Activated CD8-positive, alpha-beta memory T cell treated with anti-CD3 and anti-CD28 coated beads, Interleukin-2, amount 10 ng/mL, durations not matched to agents 7 days and 5 days (primary cell): ENCODE data around the gene ERGIC2. TPM values are rescaled to one million over a fixed set of nuclear protein-coding genes. Genes with fewer than 3 reads are reported as not detected.
"Not testable (repeated sequence)": the region's sequence is repeated elsewhere in the genome, so short reads cannot be mapped to it uniquely, and the experiment has no call there.

Source experiments
- ATAC-seq: fragments of 150-1000 bp; cut with Tn5 transposase; one replicate; pipeline ENCODE4 v1.10.0; 2021; ENCODE audit warnings: moderate library complexity
- CTCF ChIA-PET: fragments of 350-600 bp; sonication (Branson Sonifier 250); formaldehyde crosslinking; loops from one replicate; lab custom pipeline; 2021; ENCODE audit warnings: antibody characterized with exemption; lab: Charles Lee
- DNase-seq: peaks from one replicate; pipeline ENCODE4 v3.0.0-alpha.2; 2020
- H3K27ac Mint-ChIP-seq: one replicate; pipeline ENCODE4 v1.8.0; 2021; ENCODE audit warnings: mild to moderate bottlenecking, mixed read lengths
- H3K27me3 Mint-ChIP-seq: one replicate; pipeline ENCODE4 v1.8.0; 2021; ENCODE audit warnings: mixed read lengths
- H3K36me3 Mint-ChIP-seq: one replicate; pipeline ENCODE4 v1.8.0; 2021; ENCODE audit warnings: mild to moderate bottlenecking, mixed read lengths
- H3K4me1 Mint-ChIP-seq: one replicate; pipeline ENCODE4 v1.8.0; 2021; ENCODE audit warnings: mixed read lengths
- H3K4me3 Mint-ChIP-seq: one replicate; pipeline ENCODE4 v1.8.0; 2021; ENCODE audit warnings: mild to moderate bottlenecking, moderate library complexity, mixed read lengths
- H3K9me3 Mint-ChIP-seq: one replicate; pipeline ENCODE4 v1.8.0; 2022; ENCODE audit warnings: low read depth, mixed read lengths
- total RNA-seq, 2 experiments: library from RNA; stranded (reverse); gene quantifications; one replicate each; pipeline ENCODE4 v1.2.3, GENCODE V29; 2021

Gene ERGIC2
- total RNA-seq, 2 experiments from 2014 or later, result 67.0 to 75.5 TPM

GRCh38 chr12:29398495-29398894 lies 17.5 kb upstream of the ERGIC2 start:
- H3K27ac Mint-ChIP-seq, result no peak overlapping the region
- H3K27me3 Mint-ChIP-seq, result peaks cover 13% of the 10 kb centered on the region
- no peak for DNase-seq
- CTCF ChIA-PET, result interaction anchor here (1.8 kb wide), 1 partner anchor 37 kb away, joined by 3 read pairs; no protein-coding TSS in a partner anchor
- H3K36me3 Mint-ChIP-seq, result no peaks in the 10 kb centered on the region
- no peaks in the 10 kb centered on the region for H3K4me1 Mint-ChIP-seq
- no peak for ATAC-seq
- no peaks in the 10 kb centered on the region for H3K9me3 Mint-ChIP-seq
- H3K4me3 Mint-ChIP-seq, result no peak overlapping the region

- Mint-ChIP-seq H3K27me3 (peaks cover 5% of the 10 kb centered on the region), H3K9me3 (no peaks in the 10 kb centered on the region), H3K4me1 (no peaks in the 10 kb centered on the region), H3K27ac (no peak overlapping the region), H3K4me3 (no peak overlapping the region), H3K36me3 (no peaks in the 10 kb centered on the region)
- CTCF ChIA-PET, result interaction anchor here (1.8 kb wide), 1 partner anchor 39 kb away, joined by 3 read pairs; no protein-coding TSS in a partner anchor
- no peak for DNase-seq
- no peak for ATAC-seq
Measured at GRCh38 chr12:29396774-29397173, 15.8 kb upstream of the ERGIC2 start.

- no peaks in the 10 kb centered on the region for H3K9me3 Mint-ChIP-seq
- H3K36me3 Mint-ChIP-seq, result peaks cover 4% of the 10 kb centered on the region
- H3K4me3 Mint-ChIP-seq, result no peak overlapping the region
- peaks cover 3% of the 10 kb centered on the region for H3K27me3 Mint-ChIP-seq
- H3K27ac Mint-ChIP-seq, result no peak overlapping the region
- CTCF ChIA-PET, result no interaction called here
- ATAC-seq (no peak), DNase-seq (no peak)
- H3K4me1 Mint-ChIP-seq, result peaks cover 11% of the 10 kb centered on the region
Measured at GRCh38 chr12:29395356-29395755, 14.4 kb upstream of the ERGIC2 start.

- H3K27me3 Mint-ChIP-seq, H3K9me3 Mint-ChIP-seq, CTCF ChIA-PET, H3K36me3 Mint-ChIP-seq: not testable (repeated sequence)
- peak overlapping the region; percentile 66 for H3K4me3 Mint-ChIP-seq
- H3K4me1 Mint-ChIP-seq, result peaks cover 18% of the 10 kb centered on the region
- peak; percentile 89 for ATAC-seq
- peak overlapping the region; percentile 89 for H3K27ac Mint-ChIP-seq
- peak; percentile 68 for DNase-seq
Measured at GRCh38 chr12:29390419-29390818, 9.4 kb upstream of the ERGIC2 start.

GRCh38 chr12:29389295-29389919 lies 8.4 kb upstream of the ERGIC2 start:
- Mint-ChIP-seq H3K27me3 (no peaks in the 10 kb centered on the region), H3K36me3 (peaks cover 8% of the 10 kb centered on the region), H3K9me3 (no peaks in the 10 kb centered on the region), H3K4me1 (peaks cover 18% of the 10 kb centered on the region), H3K4me3 (peak overlapping the region; percentile 66), H3K27ac (peak overlapping the region; percentile 89)
- no peak for DNase-seq
- CTCF ChIA-PET, result no interaction called here
- ATAC-seq, result peak; percentile 63

- CTCF ChIA-PET, ATAC-seq, H3K27ac Mint-ChIP-seq, H3K36me3 Mint-ChIP-seq, H3K27me3 Mint-ChIP-seq, H3K4me3 Mint-ChIP-seq, DNase-seq, H3K9me3 Mint-ChIP-seq: not testable (repeated sequence)
- H3K4me1 Mint-ChIP-seq, result peaks cover 21% of the 10 kb centered on the region
Measured at GRCh38 chr12:29386084-29386680, 5.2 kb upstream of the ERGIC2 start.

GRCh38 chr12:29385194-29385593 lies 4.2 kb upstream of the ERGIC2 start:
- H3K4me3 Mint-ChIP-seq, DNase-seq, ATAC-seq, CTCF ChIA-PET, H3K27ac Mint-ChIP-seq, H3K27me3 Mint-ChIP-seq, H3K9me3 Mint-ChIP-seq, H3K36me3 Mint-ChIP-seq: not testable (repeated sequence)
- H3K4me1 Mint-ChIP-seq, result peaks cover 14% of the 10 kb centered on the region

- CTCF ChIA-PET, result no interaction called here
- Mint-ChIP-seq H3K4me3 (no peak overlapping the region), H3K9me3 (no peaks in the 10 kb centered on the region), H3K27ac (no peak overlapping the region), H3K4me1 (peaks cover 25% of the 10 kb centered on the region), H3K36me3 (peaks cover 8% of the 10 kb centered on the region), H3K27me3 (no peaks in the 10 kb centered on the region)
- no peak for DNase-seq
- ATAC-seq, result no peak
Measured at GRCh38 chr12:29382251-29382650, 1.3 kb upstream of the ERGIC2 start.

- no peak overlapping the region for H3K27ac Mint-ChIP-seq
- DNase-seq (no peak), ATAC-seq (no peak)
- no peaks in the 10 kb centered on the region for H3K27me3 Mint-ChIP-seq
- peaks cover 23% of the 10 kb centered on the region for H3K36me3 Mint-ChIP-seq
- H3K9me3 Mint-ChIP-seq, result no peaks in the 10 kb centered on the region
- H3K4me3 Mint-ChIP-seq, result no peak overlapping the region
- H3K4me1 Mint-ChIP-seq, result peaks cover 32% of the 10 kb centered on the region
- CTCF ChIA-PET, result interaction anchor here (0.5 to 1.1 kb wide), 2 partner anchors 10 to 301 kb away, joined by 3 to 4 read pairs; no protein-coding TSS in a partner anchor
Measured at GRCh38 chr12:29376118-29376517, 4.9 kb downstream of the ERGIC2 start.

- no peak for ATAC-seq
- Mint-ChIP-seq H3K36me3 (peaks cover 26% of the 10 kb centered on the region), H3K4me1 (peaks cover 26% of the 10 kb centered on the region), H3K27me3 (no peaks in the 10 kb centered on the region), H3K4me3 (no peak overlapping the region), H3K27ac (no peak overlapping the region), H3K9me3 (no peaks in the 10 kb centered on the region)
- CTCF ChIA-PET, result no interaction called here
- DNase-seq, result no peak
Measured at GRCh38 chr12:29374913-29375312, 6.1 kb downstream of the ERGIC2 start.

GRCh38 chr12:29374012-29374411 lies 7.0 kb downstream of the ERGIC2 start:
- DNase-seq (no peak), ATAC-seq (no peak)
- Mint-ChIP-seq H3K4me1 (peaks cover 18% of the 10 kb centered on the region), H3K36me3 (peaks cover 26% of the 10 kb centered on the region), H3K4me3 (no peak overlapping the region), H3K27ac (no peak overlapping the region), H3K27me3 (no peaks in the 10 kb centered on the region), H3K9me3 (no peaks in the 10 kb centered on the region)
- CTCF ChIA-PET, result no interaction called here

- no peak for ATAC-seq
- H3K4me1 Mint-ChIP-seq, result peaks cover 2% of the 10 kb centered on the region
- H3K27ac Mint-ChIP-seq, result no peak overlapping the region
- H3K36me3 Mint-ChIP-seq, result peaks cover 32% of the 10 kb centered on the region
- no peaks in the 10 kb centered on the region for H3K9me3 Mint-ChIP-seq
- H3K4me3 Mint-ChIP-seq, result no peak overlapping the region
- DNase-seq, result no peak
- CTCF ChIA-PET, result no interaction called here
- no peaks in the 10 kb centered on the region for H3K27me3 Mint-ChIP-seq
Measured at GRCh38 chr12:29365091-29365490, 15.9 kb downstream of the ERGIC2 start.

GRCh38 chr12:29354954-29355353 lies 26.0 kb downstream of the ERGIC2 start:
- no peaks in the 10 kb centered on the region for H3K9me3 Mint-ChIP-seq
- peaks cover 12% of the 10 kb centered on the region for H3K36me3 Mint-ChIP-seq
- no peaks in the 10 kb centered on the region for H3K27me3 Mint-ChIP-seq
- ATAC-seq (no peak), DNase-seq (no peak)
- H3K4me3 Mint-ChIP-seq, result no peak overlapping the region
- CTCF ChIA-PET, result no interaction called here
- no peaks in the 10 kb centered on the region for H3K4me1 Mint-ChIP-seq
- no peak overlapping the region for H3K27ac Mint-ChIP-seq

- CTCF ChIA-PET, result no interaction called here
- H3K9me3 Mint-ChIP-seq, result no peaks in the 10 kb centered on the region
- H3K4me1 Mint-ChIP-seq, result no peaks in the 10 kb centered on the region
- H3K27ac Mint-ChIP-seq, result no peak overlapping the region
- DNase-seq, result no peak
- H3K36me3 Mint-ChIP-seq, result peaks cover 15% of the 10 kb centered on the region
- no peak for ATAC-seq
- H3K4me3 Mint-ChIP-seq, result no peak overlapping the region
- no peaks in the 10 kb centered on the region for H3K27me3 Mint-ChIP-seq
Measured at GRCh38 chr12:29350080-29350479, 30.9 kb downstream of the ERGIC2 start.
